ENCODE results near the gene TLNRD1. TPM values are rescaled to one million over a fixed set of nuclear protein-coding genes. Genes with fewer than 3 reads are reported as not detected.

TLNRD1 gene
- 8.8 TPM for polyA plus RNA-seq (2013, experiment 1 of 2)
- polyA plus RNA-seq (2013, experiment 2 of 2) = 9.0 TPM

DNA sequence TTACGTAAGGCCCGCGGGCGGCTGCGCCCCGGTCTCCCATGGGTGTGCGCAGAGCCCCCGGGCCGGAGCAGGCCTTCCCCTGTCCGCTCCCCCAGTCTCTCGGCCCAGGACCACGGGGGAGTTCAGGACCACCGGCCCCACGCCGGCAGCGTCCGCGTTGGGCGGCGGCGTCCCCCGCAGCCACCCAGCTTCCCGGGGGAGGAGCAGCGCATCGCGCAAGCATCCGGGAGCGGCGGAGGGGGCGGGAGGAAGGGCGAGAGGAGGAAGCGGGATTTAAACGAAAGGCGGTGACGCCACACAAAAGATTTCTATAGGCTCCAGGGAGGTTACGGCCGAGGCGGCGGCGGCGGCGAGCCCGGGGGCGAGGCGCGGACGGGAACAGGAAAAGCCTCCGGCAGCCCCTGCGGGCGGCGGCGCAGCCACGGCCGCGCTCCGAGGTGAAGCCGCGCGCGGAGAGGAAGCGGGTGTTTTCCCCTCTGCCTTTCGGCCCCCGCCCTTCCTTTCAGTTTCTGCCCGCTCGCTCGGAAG, at the start of gene TLNRD1:
Gene TLNRD1 (plus strand): TSS at position 300 of the 528 bp plus-strand sequence. CDS start 1,349 bp downstream, outside the sequence.
- peak within 1 kb of the TSS; percentile 96 for H4K8ac ChIP-seq (ENCODE audit: low read length)
- peak within 1 kb of the TSS in 1 of 2 experiments; percentile 69 for H3K14ac ChIP-seq (ENCODE audit: low read length in 2 of 2)
- peaks cover 18% of the 10 kb centered on the region for H3K4me1 ChIP-seq (ENCODE audit: control insufficient read depth, insufficient read depth, low read depth, low read length)
- under 1% methylated on average over 58 of the region's 66 CpGs for WGBS
- peak; percentile 93 for DNase-seq
- H3K4me2 ChIP-seq (ENCODE audit: low read length, poor library complexity, severe bottlenecking) = peak within 1 kb of the TSS; percentile 93
- H3K4ac ChIP-seq (ENCODE audit: low read depth in 1 of 2, low read length in 2 of 2) = peak within 1 kb of the TSS; percentile 91 to 92
- peak within 1 kb of the TSS; percentile 81 to 83 for H3K4me3 ChIP-seq (ENCODE audit: insufficient read depth in 1 of 2, low read depth in 1 of 2, low read length in 2 of 2)
- H3K27ac ChIP-seq (ENCODE audit: low read length, poor library complexity, severe bottlenecking) = peak within 1 kb of the TSS; percentile 52
- no peaks in the 10 kb centered on the region for H3K27me3 ChIP-seq (ENCODE audit: control insufficient read depth in 1 of 2, insufficient read depth in 1 of 2, low read length in 2 of 2)
- peak within 1 kb of the TSS; percentile 90 for H2BK15ac ChIP-seq (ENCODE audit: low read depth, poor library complexity, severe bottlenecking)
- peak within 1 kb of the TSS; percentile 68 for H4K91ac ChIP-seq (ENCODE audit: low read length)
- peak within 1 kb of the TSS; percentile 94 for H3K18ac ChIP-seq (ENCODE audit: low read depth in 1 of 2, low read length in 2 of 2)
- peak within 1 kb of the TSS; percentile 98 for H3K9ac ChIP-seq (ENCODE audit: low read length)
- H3K36me3 ChIP-seq (ENCODE audit: control insufficient read depth in 1 of 2, insufficient read depth in 2 of 2, low read depth in 1 of 2, low read length in 2 of 2) = peaks cover 9 to 23% of the 10 kb centered on the region in 2 experiments
- H3K79me1 ChIP-seq (replicated peaks; ENCODE audit: low read length, poor library complexity, severe bottlenecking) = peaks cover 14% of the 10 kb centered on the region
- H2BK120ac ChIP-seq (ENCODE audit: low read depth, low read length) = peak within 1 kb of the TSS; percentile 98
- peak within 1 kb of the TSS; percentile 23 to 47 for H2BK12ac ChIP-seq (ENCODE audit: low read length in 2 of 2)
- peaks cover 2% of the 10 kb centered on the region for H3K9me3 ChIP-seq (ENCODE audit: control insufficient read depth, low read length)
- H2AK5ac ChIP-seq (ENCODE audit: low read length, severe bottlenecking) = no peak within 1 kb of the TSS
- H2BK5ac ChIP-seq (ENCODE audit: low read depth, low read length, poor library complexity, severe bottlenecking) = peak within 1 kb of the TSS; percentile 74
- peak within 1 kb of the TSS; percentile 79 for H3K23ac ChIP-seq (ENCODE audit: low read length in 2 of 2)
- H2AFZ ChIP-seq (ENCODE audit: low read depth, low read length) = peak within 1 kb of the TSS; percentile 85

DNA sequence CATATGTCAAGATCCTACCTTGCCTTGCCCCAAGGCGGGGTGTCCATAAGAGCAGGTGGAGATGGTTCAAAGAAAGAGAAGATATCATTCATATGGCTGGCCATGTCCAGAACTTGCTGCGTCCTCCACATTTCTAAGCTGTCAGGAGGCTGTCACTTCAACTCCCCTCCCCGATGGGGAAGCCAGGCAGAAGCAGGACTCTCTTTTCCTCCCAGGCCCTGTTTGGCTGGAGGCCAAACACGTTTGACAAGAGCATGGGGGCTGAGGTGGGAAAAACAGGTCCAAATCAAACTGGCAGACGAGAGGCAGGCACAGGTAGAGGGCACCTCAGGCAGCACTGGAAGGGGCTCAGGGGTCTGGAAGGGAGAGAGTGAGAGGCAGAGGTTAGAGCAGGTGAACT, 48.8 kb upstream of the TLNRD1 start:
- no peak overlapping the region for H2BK5ac ChIP-seq (ENCODE audit: low read depth, low read length, poor library complexity, severe bottlenecking)
- no peak overlapping the region for H3K4ac ChIP-seq (ENCODE audit: low read depth in 1 of 2, low read length in 2 of 2)
- peaks cover 5% of the 10 kb centered on the region for H3K79me1 ChIP-seq (replicated peaks; ENCODE audit: low read length, poor library complexity, severe bottlenecking)
- H3K23ac ChIP-seq (ENCODE audit: low read length in 2 of 2) = no peak overlapping the region
- H4K91ac ChIP-seq (ENCODE audit: low read length) = no peak overlapping the region
- H3K27me3 ChIP-seq (ENCODE audit: control insufficient read depth in 1 of 2, insufficient read depth in 1 of 2, low read length in 2 of 2) = no peaks in the 10 kb centered on the region
- H3K27ac ChIP-seq (ENCODE audit: low read length, poor library complexity, severe bottlenecking) = no peak overlapping the region
- H3K18ac ChIP-seq (ENCODE audit: low read depth in 1 of 2, low read length in 2 of 2) = no peak overlapping the region
- H3K4me2 ChIP-seq (ENCODE audit: low read length, poor library complexity, severe bottlenecking) = no peak overlapping the region
- H3K9me3 ChIP-seq (ENCODE audit: control insufficient read depth, low read length) = no peaks in the 10 kb centered on the region
- no peak overlapping the region for H3K9ac ChIP-seq (ENCODE audit: low read length)
- H2BK15ac ChIP-seq (ENCODE audit: low read depth, poor library complexity, severe bottlenecking) = no peak overlapping the region
- no peak overlapping the region for H3K4me3 ChIP-seq (ENCODE audit: insufficient read depth in 1 of 2, low read depth in 1 of 2, low read length in 2 of 2)
- peaks cover 7% of the 10 kb centered on the region for H3K4me1 ChIP-seq (ENCODE audit: control insufficient read depth, insufficient read depth, low read depth, low read length)
- no peak for DNase-seq
- no peak overlapping the region for H2BK120ac ChIP-seq (ENCODE audit: low read depth, low read length)
- no peak overlapping the region for H4K8ac ChIP-seq (ENCODE audit: low read length)
- no peak overlapping the region for H2AFZ ChIP-seq (ENCODE audit: low read depth, low read length)
- H2BK12ac ChIP-seq (ENCODE audit: low read length in 2 of 2) = no peak overlapping the region
- 86% methylated on average over 5 of the region's 5 CpGs for WGBS
- no peak overlapping the region for H3K14ac ChIP-seq (ENCODE audit: low read length in 2 of 2)
- peaks cover 44 to 64% of the 10 kb centered on the region in 2 experiments for H3K36me3 ChIP-seq (ENCODE audit: control insufficient read depth in 1 of 2, insufficient read depth in 2 of 2, low read depth in 1 of 2, low read length in 2 of 2)
- H2AK5ac ChIP-seq (ENCODE audit: low read length, severe bottlenecking) = no peak overlapping the region

DNA sequence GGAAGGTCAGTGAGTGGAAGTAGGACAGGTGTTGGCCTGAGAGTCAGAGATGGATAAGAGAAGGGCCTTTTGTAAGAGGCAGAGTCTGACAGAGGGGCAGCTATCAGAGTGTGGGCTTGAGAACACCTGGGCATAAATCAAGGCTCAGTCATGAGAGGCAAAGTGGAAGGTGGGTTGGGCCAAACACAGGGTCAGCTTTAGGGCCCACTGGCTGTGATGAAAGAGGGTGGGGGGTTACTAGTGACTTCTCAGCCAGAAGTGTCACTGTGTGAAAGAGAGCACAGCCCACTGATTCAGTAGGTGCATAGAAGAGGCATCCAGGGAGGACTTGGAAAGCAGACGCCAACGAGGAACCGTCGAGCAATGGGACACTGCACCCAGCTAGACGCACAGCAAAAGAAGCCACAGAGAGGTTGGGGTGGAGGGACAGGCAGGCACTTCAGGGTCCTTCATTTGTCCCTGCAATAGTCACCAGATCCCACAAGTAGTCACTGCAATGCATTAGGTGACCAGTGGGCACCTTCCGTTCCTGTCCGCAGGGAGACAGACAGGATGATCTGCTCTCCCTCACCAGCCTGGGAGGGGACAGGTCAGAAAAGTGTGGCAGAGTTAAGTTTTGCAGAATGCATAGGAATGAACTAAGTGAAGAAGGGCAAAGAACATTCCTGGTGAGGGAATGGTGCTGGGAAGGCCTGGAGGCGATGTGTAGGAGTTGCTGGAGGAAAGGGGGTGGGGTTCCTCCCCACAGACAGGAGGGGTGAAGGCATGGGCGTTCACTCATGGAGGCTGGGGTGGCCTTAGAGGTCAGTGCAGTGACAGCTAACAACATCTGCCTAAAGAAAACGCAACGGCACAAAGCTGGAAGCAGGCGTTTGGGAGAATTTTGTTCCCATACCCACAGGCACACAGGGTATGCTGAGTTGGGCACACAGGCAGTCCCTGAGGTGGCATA, 47.4 kb upstream of the TLNRD1 start:
- Histone ChIP-seq H2BK120ac (ENCODE audit: low read depth, low read length) (no peak overlapping the region), H3K9ac (ENCODE audit: low read length) (no peak overlapping the region), H4K91ac (ENCODE audit: low read length) (peak overlapping the region; percentile 11), H2BK12ac (ENCODE audit: low read length in 2 of 2) (no peak overlapping the region), H3K9me3 (ENCODE audit: control insufficient read depth, low read length) (no peaks in the 10 kb centered on the region), H2BK5ac (ENCODE audit: low read depth, low read length, poor library complexity, severe bottlenecking) (no peak overlapping the region), H2AK5ac (ENCODE audit: low read length, severe bottlenecking) (no peak overlapping the region), H3K4ac (ENCODE audit: low read depth in 1 of 2, low read length in 2 of 2) (no peak overlapping the region), H4K8ac (ENCODE audit: low read length) (no peak overlapping the region), H3K18ac (ENCODE audit: low read depth in 1 of 2, low read length in 2 of 2) (no peak overlapping the region), H3K4me2 (ENCODE audit: low read length, poor library complexity, severe bottlenecking) (no peak overlapping the region), H3K14ac (ENCODE audit: low read length in 2 of 2) (no peak overlapping the region), H2BK15ac (ENCODE audit: low read depth, poor library complexity, severe bottlenecking) (no peak overlapping the region), H3K23ac (ENCODE audit: low read length in 2 of 2) (peak overlapping the region in 1 of 2 experiments; percentile 46), H3K36me3 (ENCODE audit: control insufficient read depth in 1 of 2, insufficient read depth in 2 of 2, low read depth in 1 of 2, low read length in 2 of 2) (peaks cover 36 to 51% of the 10 kb centered on the region in 2 experiments), H3K4me3 (ENCODE audit: insufficient read depth in 1 of 2, low read depth in 1 of 2, low read length in 2 of 2) (no peak overlapping the region), H2AFZ (ENCODE audit: low read depth, low read length) (no peak overlapping the region), H3K27ac (ENCODE audit: low read length, poor library complexity, severe bottlenecking) (no peak overlapping the region), H3K79me1 (replicated peaks; ENCODE audit: low read length, poor library complexity, severe bottlenecking) (peaks cover 7% of the 10 kb centered on the region), H3K4me1 (ENCODE audit: control insufficient read depth, insufficient read depth, low read depth, low read length) (peaks cover 7% of the 10 kb centered on the region), H3K27me3 (ENCODE audit: control insufficient read depth in 1 of 2, insufficient read depth in 1 of 2, low read length in 2 of 2) (no peaks in the 10 kb centered on the region)
- no peak for DNase-seq
- WGBS = 96% methylated on average over 12 of the region's 12 CpGs

Data from mesenchymal stem cell (in vitro differentiated cells and primary cell).